Measurements from ENCODE around the gene SOX5. TPM values are rescaled to one million over a fixed set of nuclear protein-coding genes. Genes with fewer than 3 reads are reported as not detected.
"Not testable (repeated sequence)": the region's sequence is repeated elsewhere in the genome, so short reads cannot be mapped to it uniquely, and the experiment has no call there.

Gene SOX5
- total RNA-seq, 1 donor from 2014 or later: 20.1 TPM

DNA sequence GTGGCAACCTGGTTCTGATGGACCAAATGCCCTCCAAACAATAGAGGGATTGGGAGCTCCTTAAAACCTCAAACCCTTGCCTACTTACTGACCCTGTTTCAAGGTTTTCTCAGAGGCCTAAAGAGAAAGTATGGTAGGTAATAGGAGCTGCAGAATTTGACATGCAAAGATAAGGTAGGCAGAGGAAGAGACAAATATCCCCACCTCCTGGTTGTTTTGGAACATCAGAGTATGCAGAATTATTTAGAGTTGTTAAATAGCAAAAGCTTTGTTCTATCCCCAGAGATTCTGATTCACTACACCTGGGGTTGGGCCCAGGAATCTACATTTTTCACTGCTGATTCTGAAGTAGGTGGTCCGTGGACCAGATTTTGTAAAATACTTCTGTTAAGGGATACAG, 421.2 kb downstream of the SOX5 start:
- Histone ChIP-seq H3K36me3 (no peaks in the 10 kb centered on the region), H3K27me3 (no peaks in the 10 kb centered on the region), H3K4me1 (no peaks in the 10 kb centered on the region), H3K9me3 (no peaks in the 10 kb centered on the region), H3K4me3 (no peak overlapping the region), H3K27ac (no peak overlapping the region)
- TF ChIP-seq CTCF (IDR thresholded peaks at IDR 0.05): no peak
- DNase-seq (no peak), ATAC-seq (no peak)
- intact Hi-C loops (cut with DNase I): no loop called here

DNA sequence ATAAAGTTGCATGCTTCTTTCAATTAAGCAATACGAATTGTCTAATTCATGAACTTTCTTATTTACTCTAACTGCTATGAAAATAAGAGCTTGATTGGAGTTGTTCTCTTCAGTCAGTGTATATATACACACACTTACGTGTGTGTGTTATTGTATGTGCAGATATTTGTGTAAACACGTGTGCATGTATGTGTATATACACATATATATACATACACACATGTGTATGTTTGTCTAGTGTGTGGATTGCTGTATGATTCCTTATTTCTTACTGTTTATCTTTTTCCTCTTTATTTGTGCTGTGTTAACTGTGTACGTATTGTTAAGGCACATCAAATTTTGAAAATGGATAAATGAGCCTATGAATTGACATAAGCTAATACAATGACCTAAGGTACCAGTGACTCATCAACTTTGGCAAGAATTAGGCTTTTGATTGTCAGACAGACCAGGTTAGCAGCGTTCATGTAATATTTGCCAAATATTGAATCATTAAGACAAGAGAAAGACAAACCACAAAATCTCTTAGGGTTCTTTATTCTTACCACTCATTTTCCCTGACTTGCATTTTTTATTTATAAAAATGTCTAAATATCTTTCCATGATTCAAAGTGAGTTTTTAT, 423.9 kb downstream of the SOX5 start:
- Histone ChIP-seq H3K27ac (no peak overlapping the region), H3K4me1 (no peaks in the 10 kb centered on the region), H3K36me3 (no peaks in the 10 kb centered on the region), H3K4me3 (no peak overlapping the region), H3K27me3 (no peaks in the 10 kb centered on the region), H3K9me3 (no peaks in the 10 kb centered on the region)
- intact Hi-C loops (cut with DNase I): no loop called here
- DNase-seq (no peak), ATAC-seq (no peak)
- TF ChIP-seq CTCF (IDR thresholded peaks at IDR 0.05): no peak

DNA sequence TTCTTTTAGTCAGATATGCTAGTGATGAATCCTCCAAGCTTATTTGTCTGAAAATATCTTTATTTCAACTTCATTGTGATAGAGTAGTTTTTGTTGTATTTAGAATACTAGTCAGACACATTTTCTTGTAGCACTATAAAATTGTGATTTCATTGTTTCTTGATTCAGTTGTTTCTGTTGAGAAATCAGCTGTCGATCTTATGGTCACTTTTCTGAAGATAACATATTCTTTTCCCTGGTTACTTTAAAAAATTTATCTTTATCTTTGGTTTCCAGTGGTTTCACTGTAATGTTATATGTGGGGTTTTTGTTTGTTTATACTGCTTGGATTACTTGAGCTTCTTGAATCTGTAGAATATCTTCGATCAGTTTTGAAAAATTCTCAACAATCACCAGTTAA, 426.1 kb downstream of the SOX5 start:
- no peak for ATAC-seq
- DNase-seq: no peak
- Histone ChIP-seq H3K9me3 (no peaks in the 10 kb centered on the region), H3K36me3 (no peaks in the 10 kb centered on the region), H3K27ac (no peak overlapping the region), H3K4me1 (no peaks in the 10 kb centered on the region), H3K27me3 (no peaks in the 10 kb centered on the region), H3K4me3 (no peak overlapping the region)
- intact Hi-C loops (cut with DNase I): no loop called here
- no peak for TF ChIP-seq CTCF (IDR thresholded peaks at IDR 0.05)

GRCh38 chr12:23519444-23519843, 430.0 kb downstream of the SOX5 start:
- ATAC-seq; H3K4me3 ChIP-seq; H3K27me3 ChIP-seq; H3K4me1 ChIP-seq; H3K27ac ChIP-seq; intact Hi-C loops (cut with DNase I); H3K9me3 ChIP-seq; H3K36me3 ChIP-seq; DNase-seq: not testable (repeated sequence)

DNA sequence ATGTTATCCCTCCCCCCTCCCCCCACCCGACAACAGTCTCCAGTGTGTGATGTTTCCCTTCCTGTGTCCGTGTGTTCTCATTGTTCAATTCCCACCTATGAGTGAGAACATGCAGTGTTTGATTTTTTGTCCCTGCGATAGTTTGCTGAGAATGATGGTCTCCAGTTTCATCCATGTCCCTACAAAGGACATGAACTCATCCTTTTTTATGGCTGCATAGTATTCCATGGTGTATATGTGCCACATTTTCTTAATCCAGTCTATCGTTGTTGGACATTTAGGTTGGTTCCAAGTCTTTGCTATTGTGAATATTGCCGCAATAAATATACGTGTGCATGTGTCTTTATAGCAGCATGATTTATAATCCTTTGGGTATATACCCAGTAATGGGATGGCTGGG, 433.7 kb downstream of the SOX5 start:
- ATAC-seq; H3K9me3 ChIP-seq; H3K27ac ChIP-seq; H3K36me3 ChIP-seq; H3K4me3 ChIP-seq; H3K27me3 ChIP-seq; H3K4me1 ChIP-seq; intact Hi-C loops (cut with DNase I); DNase-seq: not testable (repeated sequence)

DNA sequence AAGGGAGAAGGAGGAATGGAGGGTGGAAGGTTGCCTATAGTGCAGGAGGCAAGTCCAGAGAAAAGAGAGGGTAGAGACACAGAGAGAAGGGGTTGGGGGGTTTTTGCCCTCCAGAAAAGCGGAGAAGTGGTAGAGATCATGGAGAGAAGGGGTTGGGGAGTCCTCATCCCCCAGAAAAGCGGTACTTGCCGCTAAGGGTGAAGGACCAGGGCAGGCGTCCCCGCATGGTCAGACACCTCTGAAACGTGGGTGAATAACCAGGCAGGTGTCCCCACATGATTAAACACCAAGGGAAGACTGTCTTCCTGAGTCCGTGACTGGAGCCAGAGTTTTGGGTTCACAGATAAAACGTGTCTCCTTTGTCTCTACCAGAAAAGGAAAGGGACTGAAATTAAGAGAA, 439.0 kb downstream of the SOX5 start:
- ATAC-seq (no peak), DNase-seq (no peak)
- H3K9me3 ChIP-seq: no peaks in the 10 kb centered on the region
- TF ChIP-seq CTCF (IDR thresholded peaks at IDR 0.05): no peak
- H3K27ac ChIP-seq: no peak overlapping the region
- no peaks in the 10 kb centered on the region for H3K27me3 ChIP-seq
- no peak overlapping the region for H3K4me3 ChIP-seq
- no peaks in the 10 kb centered on the region for H3K36me3 ChIP-seq
- intact Hi-C loops (cut with DNase I): no loop called here
- H3K4me1 ChIP-seq: no peaks in the 10 kb centered on the region

- H3K4me3 ChIP-seq; intact Hi-C loops (cut with DNase I); H3K27me3 ChIP-seq; H3K36me3 ChIP-seq; ATAC-seq; H3K27ac ChIP-seq; H3K9me3 ChIP-seq; DNase-seq; H3K4me1 ChIP-seq: not testable (repeated sequence)
Observed at GRCh38 chr12:23509832-23510231, 439.6 kb downstream of the SOX5 start.

- intact Hi-C loops (cut with DNase I); H3K27me3 ChIP-seq; H3K27ac ChIP-seq; H3K4me3 ChIP-seq; H3K36me3 ChIP-seq; H3K9me3 ChIP-seq; DNase-seq; H3K4me1 ChIP-seq; ATAC-seq: not testable (repeated sequence)
Observed at GRCh38 chr12:23507785-23508184, 441.7 kb downstream of the SOX5 start.

- DNase-seq; H3K9me3 ChIP-seq; intact Hi-C loops (cut with DNase I); H3K4me1 ChIP-seq; H3K27ac ChIP-seq; ATAC-seq; H3K4me3 ChIP-seq; H3K27me3 ChIP-seq; H3K36me3 ChIP-seq: not testable (repeated sequence)
Observed at GRCh38 chr12:23505736-23506135, 443.7 kb downstream of the SOX5 start.

All from upper lobe of right lung (tissue), 1 donor.